ENCODE data around the gene EEIG1.

- TF ChIP-seq CTCF (conservative IDR thresholded peaks at IDR 0.05; ENCODE audit: low read depth in 2 of 2) (no peak), EZH2 (IDR thresholded peaks at IDR 0.05; ENCODE audit: low read depth, unreplicated experiment) (no peak), EZH2phosphoT487 (IDR thresholded peaks at IDR 0.05; ENCODE audit: unreplicated experiment) (no peak)
- TF ChIP-seq, protein P1, sequence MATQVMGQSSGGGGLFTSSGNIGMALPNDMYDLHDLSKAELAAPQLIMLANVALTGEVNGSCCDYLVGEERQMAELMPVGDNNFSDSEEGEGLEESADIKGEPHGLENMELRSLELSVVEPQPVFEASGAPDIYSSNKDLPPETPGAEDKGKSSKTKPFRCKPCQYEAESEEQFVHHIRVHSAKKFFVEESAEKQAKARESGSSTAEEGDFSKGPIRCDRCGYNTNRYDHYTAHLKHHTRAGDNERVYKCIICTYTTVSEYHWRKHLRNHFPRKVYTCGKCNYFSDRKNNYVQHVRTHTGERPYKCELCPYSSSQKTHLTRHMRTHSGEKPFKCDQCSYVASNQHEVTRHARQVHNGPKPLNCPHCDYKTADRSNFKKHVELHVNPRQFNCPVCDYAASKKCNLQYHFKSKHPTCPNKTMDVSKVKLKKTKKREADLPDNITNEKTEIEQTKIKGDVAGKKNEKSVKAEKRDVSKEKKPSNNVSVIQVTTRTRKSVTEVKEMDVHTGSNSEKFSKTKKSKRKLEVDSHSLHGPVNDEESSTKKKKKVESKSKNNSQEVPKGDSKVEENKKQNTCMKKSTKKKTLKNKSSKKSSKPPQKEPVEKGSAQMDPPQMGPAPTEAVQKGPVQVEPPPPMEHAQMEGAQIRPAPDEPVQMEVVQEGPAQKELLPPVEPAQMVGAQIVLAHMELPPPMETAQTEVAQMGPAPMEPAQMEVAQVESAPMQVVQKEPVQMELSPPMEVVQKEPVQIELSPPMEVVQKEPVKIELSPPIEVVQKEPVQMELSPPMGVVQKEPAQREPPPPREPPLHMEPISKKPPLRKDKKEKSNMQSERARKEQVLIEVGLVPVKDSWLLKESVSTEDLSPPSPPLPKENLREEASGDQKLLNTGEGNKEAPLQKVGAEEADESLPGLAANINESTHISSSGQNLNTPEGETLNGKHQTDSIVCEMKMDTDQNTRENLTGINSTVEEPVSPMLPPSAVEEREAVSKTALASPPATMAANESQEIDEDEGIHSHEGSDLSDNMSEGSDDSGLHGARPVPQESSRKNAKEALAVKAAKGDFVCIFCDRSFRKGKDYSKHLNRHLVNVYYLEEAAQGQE (IDR thresholded peaks at IDR 0.05; ENCODE audit: unreplicated experiment): no peak
These were observed 7.4 kb downstream of the EEIG1 start for GRCh38 chr9:127973169-127974000.
